HG02943 (cell line): Measurements from ENCODE around the gene FLRT2.

Experiments
- ATAC-seq: cut with Tn5 transposase; IDR thresholded peaks from one replicate; pipeline ENCODE4 v1.9.1; 2021; ENCODE audit warnings: mild to moderate bottlenecking, low read depth, moderate library complexity; ENCODE audit not compliant: unreplicated experiment

Gene FLRT2

GRCh38 chr14:85556267-85556666 is 26.3 kb downstream of the FLRT2 start:
- no peak for ATAC-seq

GRCh38 chr14:85558505-85558904 is 28.6 kb downstream of the FLRT2 start:
- no peak for ATAC-seq

GRCh38 chr14:85562630-85563029 is 32.7 kb downstream of the FLRT2 start:
- ATAC-seq: no peak

- ATAC-seq: no peak
Observed at GRCh38 chr14:85564841-85565527, 35.0 kb downstream of the FLRT2 start.

GRCh38 chr14:85565862-85566296 is 35.9 kb downstream of the FLRT2 start:
- ATAC-seq: no peak

GRCh38 chr14:85566603-85567002 is 36.7 kb downstream of the FLRT2 start:
- no peak for ATAC-seq

GRCh38 chr14:85572011-85572410 is 42.1 kb downstream of the FLRT2 start:
- no peak for ATAC-seq

GRCh38 chr14:85572845-85573244 is 42.9 kb downstream of the FLRT2 start:
- no peak for ATAC-seq

- no peak for ATAC-seq
Observed at GRCh38 chr14:85573406-85573805, 43.5 kb downstream of the FLRT2 start.

- ATAC-seq: no peak
Observed at GRCh38 chr14:85574853-85575616, 45.1 kb downstream of the FLRT2 start.

- ATAC-seq: no peak
Observed at GRCh38 chr14:85575617-85575898, 45.6 kb downstream of the FLRT2 start.

- ATAC-seq: no peak
Observed at GRCh38 chr14:85576218-85576617, 46.3 kb downstream of the FLRT2 start.

GRCh38 chr14:85576848-85577542 is 47.1 kb downstream of the FLRT2 start:
- no peak for ATAC-seq

- ATAC-seq: no peak
Observed at GRCh38 chr14:85577543-85578114, 47.7 kb downstream of the FLRT2 start.

- no peak for ATAC-seq
Observed at GRCh38 chr14:85578357-85578756, 48.4 kb downstream of the FLRT2 start.

- no peak for ATAC-seq
Observed at GRCh38 chr14:85578930-85579329, 49.0 kb downstream of the FLRT2 start.

GRCh38 chr14:85579942-85580341 is 50.0 kb downstream of the FLRT2 start:
- ATAC-seq: no peak

GRCh38 chr14:85580536-85581140 is 50.7 kb downstream of the FLRT2 start:
- no peak for ATAC-seq

GRCh38 chr14:85581691-85582090 is 51.7 kb downstream of the FLRT2 start:
- no peak for ATAC-seq

GRCh38 chr14:85583380-85583779 is 53.4 kb downstream of the FLRT2 start:
- ATAC-seq: no peak

- no peak for ATAC-seq
Observed at GRCh38 chr14:85584481-85584880, 54.5 kb downstream of the FLRT2 start.
